Measurements from ENCODE around the gene HDAC7.

Gene HDAC7

DNA sequence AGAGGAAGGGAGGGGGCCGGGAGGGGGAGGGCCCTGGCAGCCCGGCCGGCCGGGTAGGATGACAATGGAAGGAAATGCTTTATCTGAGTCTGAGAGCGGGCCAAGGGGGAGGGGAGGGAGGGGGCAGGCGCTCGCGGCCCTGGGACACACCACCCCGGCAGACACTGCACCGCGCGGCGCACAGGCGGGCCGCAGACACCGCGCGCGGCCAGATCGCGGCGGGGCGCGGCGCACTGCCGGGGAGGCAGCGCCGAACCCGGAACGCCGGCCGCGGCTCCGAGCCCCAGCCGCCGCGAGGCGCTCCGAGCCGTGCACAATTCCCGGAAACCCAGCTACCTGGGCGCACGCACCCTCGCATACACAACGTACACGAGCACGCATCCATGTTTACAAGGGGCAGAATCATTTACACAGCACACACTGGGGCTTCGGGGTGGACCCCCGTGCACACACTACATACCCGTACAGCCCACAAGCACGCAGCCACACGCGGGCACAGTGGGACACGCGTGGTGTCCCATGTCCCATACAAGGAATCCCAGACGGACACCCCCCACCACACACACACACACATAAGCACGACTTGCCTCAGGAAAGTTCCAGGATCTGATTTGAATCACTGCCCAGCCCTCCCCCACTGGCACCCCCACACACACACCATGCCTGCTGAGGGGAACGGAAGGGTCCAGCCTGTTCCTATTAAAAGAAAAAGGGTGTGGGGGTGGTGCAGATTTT lies at the start of gene HDAC7:
Gene HDAC7, minus strand, starts transcription at position 8 of the 735 bp plus-strand sequence. CDS start 118 bp downstream, outside the sequence.
- FAIRE-seq: no peak

DNA sequence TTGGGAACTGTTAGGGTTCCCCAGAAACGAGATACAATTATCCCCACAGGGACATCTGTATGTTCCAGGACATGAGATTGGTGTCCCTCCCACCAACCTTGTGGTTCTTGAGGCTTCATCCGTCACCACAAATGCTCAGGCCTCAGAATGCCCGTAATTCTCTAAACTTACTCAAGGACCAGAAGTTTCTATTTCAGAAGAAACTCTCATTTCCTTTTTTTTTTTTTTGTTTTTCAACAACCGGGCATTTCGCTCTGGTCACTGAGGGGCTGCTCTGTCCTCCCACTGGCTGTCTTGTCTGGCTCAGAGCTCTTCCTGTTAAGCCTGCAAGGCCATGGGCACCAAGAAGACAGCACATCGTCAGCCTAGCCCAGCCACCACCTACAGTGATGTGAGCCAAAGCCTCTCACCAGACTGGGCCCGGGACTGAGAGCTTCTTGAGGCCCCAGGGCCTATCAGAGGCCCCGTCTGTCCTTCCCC lies 48.9 kb upstream of the HDAC7 start:
- FAIRE-seq: no peak

DNA sequence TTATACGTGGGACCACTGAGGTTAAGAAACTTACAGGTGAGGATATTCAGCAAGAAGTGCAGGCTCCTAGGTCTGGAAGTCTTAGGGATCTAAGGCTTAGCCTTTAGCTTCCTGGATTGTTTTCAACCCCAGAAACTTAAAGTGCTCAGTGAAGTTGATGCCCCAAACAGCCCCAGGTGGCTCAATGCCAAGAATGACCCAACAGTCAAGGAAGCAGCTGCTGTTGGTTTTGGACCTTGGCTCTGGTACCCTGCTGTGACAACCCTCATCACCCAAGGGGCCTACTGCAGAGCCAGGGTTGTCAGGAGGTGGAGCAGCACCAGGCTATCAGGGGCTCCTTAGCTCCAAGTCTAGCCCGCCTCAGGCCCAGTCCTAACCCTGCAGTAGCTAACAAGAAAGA lies 48.3 kb upstream of the HDAC7 start:
- no peak for FAIRE-seq

DNA sequence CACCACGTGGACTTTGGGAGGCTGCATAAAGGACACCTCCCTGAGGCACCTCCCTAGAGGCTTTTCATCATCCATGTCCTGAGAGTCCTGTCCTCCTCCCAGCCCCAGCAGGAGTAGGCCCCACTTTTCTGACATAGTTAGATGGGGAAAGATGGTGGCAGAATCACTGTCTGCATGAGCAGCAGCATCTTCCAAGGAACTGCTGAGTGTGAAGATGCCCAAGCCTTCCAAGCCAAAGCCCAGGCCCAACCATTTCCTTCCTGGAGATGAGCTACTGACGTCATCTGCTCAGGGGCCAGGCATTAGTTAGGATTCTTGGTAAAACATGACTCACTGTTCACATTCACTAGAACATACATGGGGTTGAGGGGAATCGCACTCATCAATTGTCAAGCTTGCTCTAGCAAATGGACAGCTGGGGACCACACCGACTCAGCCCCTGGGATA lies 47.8 kb upstream of the HDAC7 start:
- FAIRE-seq: no peak

DNA sequence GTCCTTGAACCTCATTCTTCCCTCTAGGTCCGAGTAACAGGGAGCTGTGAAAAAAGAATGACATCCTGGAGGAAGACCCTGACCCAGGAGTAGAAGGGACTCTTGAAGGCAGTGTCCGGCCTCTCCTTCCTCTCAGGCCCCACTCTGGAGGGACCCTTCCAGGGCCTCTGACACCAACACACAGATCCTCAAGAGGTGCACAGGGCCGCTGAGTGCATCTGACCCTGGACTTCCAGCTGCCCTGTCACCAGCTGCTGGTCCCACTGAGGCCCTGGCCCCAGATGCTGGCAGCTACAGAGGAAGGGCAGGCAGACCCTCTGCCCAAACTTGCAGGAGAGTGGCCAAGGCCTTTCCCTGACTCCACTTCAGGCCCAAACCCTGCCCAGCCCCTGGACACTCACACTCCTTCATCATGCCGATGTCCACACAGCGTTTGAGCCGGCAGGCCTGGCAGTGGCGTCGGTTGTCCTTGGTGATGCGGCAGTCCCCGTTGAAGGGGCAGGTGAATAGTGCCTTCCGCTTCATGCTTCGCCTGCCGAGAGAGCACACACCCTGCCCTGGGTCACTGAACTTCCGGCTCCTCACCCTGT lies 45.0 kb upstream of the HDAC7 start:
- FAIRE-seq: no peak

DNA sequence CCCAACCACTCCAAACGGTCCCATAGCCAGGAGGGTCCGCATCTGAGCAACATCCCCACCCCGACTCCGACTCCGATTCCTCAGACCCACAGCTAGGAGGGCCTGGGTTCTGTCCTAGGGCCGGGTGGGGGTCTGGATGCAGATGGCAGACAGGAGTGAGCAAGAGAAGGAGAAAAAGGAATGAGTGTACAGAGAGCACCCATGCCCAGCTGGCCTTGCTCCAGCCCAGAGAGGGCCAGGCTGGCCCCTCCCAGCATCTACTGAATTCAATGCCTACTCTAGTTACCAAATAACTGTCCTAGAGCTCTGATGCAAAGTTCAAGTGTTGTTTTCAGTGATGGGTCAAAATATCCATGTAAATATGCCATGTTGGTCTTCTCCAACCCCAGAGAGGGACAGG lies 44.3 kb upstream of the HDAC7 start:
- no peak for FAIRE-seq

DNA sequence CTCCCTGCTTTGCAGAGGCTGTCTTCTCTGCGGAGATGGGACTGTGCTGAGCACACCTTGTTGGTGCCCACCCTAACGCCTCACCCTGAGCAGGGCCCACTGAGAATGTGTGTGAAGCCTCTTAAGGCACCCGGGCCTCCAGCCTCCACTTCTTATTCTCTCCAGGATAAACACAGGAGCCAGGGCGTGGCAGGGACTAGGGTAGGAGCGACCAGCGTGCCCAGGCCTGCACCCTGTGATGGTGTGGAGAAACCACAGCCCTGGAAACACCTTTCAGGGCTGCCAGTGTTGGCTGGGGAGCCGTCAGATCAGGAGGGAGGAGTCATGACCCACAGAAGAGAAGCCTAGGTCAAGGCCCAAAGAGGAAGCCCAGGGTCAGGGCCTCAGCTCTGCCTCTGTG lies 43.8 kb upstream of the HDAC7 start:
- FAIRE-seq: no peak

DNA sequence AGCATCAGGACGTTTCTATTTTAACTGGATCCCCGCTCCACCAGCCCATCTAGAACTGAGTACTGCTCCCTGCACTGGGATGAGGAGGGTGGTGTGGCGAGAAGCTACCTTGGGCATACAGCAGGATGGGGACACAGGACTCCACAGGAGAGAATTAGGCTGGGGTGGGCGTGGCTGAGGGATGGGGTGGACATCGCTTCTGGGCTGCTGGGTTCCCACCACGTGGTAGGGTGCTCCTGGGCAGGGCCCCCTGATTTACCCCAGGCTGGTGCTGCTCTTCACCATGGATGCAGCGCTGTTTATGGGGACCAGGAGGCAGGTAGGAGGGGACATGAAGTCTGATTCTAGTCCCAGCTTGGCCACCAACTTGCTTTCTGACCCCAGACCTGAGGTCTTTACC lies 43.2 kb upstream of the HDAC7 start:
- no peak for FAIRE-seq

DNA sequence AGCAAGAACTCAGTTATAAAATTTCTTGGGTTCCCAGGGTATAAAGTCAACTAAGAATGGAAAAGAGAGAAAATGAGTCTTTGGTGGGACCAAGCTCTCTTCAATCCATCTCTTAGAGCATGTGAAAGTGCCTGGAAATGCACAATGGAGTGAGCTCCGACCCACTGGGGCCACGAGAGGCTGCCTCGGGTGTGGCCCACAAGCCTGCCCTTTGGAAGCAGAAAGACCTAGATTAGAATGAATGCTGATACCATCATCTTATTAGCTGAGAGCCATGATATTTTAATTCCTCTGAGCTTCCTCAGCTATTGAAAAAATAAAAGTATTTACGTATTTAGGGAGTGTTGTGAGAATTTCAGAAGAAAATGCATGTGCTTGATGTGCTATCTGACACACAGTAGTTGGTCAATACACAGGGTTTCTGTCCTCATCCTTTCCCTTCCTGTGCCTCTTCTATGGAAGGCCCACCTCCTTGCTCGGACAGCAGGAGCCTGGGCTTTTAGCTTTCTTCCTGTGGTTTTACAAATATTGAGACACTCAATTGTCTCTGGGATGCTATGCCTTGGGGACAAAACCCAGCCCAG lies 42.6 kb upstream of the HDAC7 start:
- FAIRE-seq: no peak

DNA sequence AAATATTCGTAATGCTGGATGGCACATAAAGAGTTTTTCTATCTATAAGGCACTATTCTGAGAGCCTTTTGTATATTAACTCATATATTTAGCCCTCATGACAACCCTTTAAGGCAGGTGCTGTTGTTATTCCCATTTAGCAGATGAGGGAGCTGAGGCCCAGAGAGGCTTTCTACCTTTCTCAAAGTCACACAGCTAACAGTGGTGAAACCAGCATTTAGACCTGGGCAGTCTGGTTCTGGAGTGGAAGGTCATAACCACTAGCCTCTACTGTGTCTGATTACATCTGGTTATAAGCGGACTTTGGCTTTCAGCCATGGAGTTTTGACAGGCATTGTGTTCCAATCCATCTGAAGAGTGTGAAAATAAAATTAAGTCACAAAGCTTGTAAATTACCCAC lies 41.2 kb upstream of the HDAC7 start:
- FAIRE-seq: no peak

DNA sequence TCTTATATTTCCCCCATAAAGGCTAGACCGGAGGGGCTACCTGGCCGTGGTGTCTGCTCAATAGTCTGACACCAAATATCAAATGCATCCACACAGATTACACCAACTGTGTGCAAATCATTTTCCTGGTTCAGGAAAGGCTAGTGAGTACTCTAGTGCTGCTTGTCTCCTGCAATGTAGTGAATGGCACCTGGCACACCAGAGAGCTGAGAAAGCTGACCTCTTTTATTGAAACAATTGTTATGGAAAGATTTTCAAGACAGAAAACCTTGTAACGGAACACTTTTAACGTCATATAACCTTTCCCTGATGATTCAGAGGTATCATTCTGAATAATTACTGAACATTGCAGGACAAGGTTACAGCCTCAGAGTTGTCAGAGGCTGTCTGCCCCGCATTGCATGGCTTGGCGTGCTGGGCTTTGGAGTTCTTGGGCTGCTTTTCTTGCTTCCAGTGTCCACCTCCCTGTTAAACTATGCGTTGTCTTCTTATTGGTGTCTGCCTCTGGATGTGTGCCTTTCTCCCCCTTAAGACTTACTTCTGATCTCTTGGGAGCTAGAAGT lies 40.7 kb upstream of the HDAC7 start:
- no peak for FAIRE-seq

DNA sequence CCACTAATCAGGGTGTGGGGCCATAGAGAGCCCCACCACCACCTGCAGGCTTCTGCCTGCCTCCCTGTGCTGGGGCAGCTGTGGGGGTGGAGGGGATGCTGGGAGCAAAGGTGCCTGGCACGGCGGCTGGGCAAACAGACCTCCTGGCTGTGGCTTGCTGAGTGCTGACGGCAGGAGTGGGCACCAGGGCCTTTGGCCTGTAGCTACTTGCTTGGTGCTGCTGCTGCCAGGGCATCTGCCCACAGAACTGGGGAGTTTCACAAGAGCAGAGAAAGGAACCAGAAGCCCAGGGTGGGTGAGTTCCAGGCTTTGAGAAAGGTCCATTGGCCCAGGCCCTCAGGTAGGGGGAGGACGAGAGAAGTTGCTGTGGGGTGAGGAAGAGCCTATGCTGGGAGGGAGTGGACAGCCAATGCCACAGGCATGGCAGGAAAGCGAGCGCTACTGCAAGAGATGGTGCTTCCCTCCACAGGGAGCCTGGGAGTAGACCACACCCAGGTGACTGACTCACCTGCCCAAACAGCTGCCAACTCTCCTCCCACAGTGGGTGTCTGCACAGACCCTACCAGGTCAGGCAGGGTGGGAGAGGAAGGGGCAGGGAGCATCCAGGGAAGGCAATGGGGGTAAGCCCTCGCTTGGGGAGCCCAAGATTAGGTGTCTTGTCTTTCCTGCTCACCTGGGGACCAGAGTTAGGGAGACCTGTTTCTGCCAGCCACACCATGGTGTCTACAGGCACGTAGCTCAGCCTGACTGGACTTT lies 39.0 kb upstream of the HDAC7 start:
- no peak for FAIRE-seq

DNA sequence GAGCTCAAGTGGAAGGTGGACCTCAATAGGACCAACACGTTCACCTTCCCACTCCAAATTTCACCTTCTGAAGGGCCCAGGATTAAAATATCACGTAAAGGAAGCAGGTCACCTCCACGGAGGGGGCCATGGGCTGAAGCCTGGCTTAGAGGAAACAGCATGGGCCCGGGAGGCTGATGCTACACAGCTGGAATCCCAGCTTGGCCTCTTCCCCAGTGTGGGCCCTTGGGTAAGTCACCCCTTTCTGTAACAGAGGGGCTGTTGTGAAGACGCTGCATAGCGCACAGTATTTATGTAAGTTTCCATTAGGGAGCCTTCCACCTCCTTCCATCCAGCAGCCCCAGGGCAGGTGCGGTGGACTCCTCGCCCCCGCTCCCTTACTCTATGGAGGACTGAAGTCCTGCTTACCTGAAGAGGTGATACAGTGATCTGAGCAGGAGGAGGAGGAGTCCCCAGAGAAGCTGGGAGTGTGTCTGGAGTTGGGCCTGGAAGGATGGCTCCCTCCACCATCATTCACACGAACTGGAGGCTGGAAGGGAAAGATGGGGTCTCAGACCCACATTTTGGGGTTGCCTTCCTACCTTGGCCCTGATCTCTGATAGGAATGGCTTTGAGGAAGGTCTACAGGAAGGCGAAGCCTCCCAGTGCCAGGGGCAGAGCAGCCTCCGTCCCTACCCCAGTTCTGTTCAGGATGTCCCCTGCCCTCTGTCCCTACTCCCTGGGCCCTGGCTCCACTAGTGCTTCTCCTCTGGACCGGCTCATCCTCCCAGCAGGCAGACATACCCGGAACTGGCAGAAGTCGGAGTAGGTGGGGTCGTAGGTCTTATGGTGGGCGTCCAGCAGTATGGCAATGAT lies 37.2 kb upstream of the HDAC7 start:
- FAIRE-seq: no peak

DNA sequence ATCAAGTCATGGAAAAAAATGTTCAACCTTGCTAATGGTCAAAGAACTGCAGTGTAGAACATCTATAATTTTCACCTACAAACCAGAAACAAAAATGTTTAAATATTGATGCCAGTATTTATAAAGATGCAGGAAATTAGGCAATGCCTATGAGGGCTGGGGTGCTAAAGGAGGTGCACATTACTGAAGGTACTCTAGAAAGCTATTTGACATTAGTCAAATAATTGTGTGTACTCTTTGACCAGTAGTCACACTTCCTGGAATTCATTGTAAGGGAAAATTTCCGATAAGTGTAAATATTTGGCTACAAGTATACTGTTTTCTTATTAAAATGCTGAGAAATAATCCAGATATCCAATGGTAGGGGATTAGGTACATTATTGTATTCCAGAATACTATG lies 36.4 kb upstream of the HDAC7 start:
- no peak for FAIRE-seq

DNA sequence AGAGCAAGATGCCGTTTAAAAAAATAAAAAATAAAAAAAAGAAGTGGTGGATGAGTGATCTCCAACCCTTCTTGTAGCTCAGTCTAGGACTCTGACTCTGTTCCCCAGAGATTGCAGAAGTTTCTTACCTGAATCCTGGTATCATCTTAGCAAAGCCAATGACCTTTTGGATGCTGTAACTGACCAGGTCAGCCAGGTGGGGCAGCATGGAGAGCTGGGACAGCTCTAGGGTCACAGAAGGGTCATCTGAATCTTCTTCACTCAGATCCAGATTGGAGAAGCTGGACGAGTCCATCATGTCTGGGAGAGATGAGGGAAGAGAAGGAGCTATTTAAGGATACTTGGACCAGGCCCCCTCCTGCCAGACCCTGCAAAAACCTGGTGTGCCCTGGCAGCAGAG lies 35.8 kb upstream of the HDAC7 start:
- no peak for FAIRE-seq

DNA sequence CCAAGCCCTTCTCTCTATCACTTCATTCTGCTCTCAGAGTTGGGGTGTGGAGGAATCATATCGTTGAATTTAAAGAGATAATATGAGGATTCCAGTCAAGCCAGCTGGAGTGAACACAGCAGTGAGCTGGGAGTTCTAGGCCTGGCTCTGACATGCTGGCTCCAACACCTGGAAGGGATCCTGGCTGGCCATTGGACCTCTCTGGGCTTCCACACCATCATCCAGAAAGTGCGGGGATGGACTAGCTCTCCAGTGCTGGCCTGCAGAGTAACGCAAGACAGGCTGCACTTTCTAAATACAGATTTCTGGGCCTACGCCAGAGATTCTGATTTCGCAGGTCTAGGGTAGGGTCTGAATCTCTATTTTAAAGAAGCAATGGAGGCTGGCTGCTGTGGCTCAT lies 34.8 kb upstream of the HDAC7 start:
- no peak for FAIRE-seq

DNA sequence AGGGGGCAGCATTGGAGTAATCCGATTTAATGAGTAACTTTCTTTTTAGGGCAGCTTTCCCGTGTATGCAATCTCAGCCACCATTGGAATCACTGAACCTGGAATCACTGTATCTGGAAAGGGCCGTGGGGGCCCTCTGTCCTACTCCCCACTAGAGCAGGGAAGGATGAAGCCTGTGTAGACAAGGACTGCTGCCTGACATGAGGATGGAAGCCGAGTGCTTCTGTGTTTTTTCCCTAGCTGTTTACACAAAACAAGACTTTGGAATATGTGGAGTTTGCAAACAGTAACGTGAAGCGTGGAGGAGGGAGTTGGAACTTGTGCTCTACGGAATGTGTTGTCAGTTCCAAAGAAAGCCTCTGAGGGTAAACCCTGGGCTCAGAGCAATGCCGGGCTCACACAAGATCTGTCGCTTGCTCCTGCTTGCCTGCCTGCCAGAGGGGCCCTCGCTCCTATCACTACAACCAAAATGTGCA lies 32.4 kb upstream of the HDAC7 start:
- FAIRE-seq: no peak

DNA sequence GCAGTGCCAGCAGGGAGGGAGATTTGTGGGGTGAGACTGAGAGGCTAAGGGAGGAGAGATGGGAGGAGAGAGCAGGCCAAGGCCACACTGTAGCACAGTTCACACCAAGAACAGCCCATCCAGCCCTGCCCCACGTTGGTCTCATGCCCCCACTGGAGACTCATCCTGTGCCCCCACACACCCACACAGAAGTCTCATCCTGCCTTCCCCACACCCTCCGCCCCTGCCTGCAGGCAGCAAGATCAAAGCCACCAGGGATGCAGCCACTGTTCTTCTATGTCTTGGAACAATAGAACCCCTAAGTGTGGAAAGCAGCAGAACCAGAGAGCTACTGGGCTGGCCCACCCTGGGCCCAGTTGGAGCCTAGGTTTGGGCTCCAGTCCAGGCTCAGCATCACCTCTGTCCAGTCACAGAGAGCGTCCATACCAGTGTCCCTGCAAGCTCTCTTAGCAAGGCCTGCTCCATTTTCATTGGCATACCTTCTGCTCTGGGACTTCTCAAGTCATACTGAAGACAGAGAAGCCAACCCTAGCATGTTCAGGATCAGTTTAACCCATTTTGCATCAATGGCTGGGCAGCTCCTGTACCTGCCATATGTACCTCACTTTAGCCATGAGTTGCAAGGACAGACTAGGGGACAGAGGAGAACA lies 31.7 kb upstream of the HDAC7 start:
- no peak for FAIRE-seq

DNA sequence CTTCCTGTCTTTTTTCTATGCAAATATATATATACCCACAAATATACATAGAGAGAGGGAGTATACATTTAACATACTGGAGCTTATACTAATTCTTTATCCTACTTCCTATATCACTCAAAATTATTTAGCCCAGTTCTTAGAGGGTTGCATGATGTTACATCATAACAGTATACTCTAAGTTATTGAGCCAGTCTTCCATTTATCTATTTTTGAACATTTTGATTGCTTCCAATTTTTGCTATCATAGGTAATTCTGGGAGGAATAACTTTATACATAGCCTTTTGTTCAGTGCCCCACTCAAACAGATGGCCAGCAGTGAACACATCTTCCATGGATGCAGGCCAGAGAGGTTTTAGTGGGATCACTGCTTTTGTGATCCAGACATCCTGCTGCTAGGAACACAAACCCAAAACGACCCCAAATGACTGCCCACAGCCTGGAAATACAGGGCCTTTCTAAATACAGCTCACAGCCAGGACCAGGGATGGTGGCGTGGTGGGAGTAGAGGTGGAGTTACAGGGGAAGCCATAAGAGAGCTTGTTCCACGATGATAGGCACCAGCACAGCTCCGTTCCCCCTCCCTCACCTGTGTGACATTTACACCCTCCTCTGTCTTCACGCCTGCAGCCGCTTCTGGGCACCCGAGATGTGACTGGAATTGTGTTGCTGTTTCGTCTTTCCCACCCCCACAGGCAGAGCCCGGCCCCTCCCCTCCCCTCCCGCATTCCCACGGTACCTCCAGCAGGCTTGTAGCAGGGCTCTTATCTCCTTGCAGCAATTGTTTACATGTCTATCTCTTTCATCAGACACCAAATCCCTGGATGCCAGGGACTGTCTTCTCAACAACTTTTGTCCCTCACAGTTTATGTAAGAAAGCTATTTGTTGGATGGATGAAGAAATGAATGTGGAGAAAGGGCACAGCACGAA lies 30.7 kb upstream of the HDAC7 start:
- no peak for FAIRE-seq

DNA sequence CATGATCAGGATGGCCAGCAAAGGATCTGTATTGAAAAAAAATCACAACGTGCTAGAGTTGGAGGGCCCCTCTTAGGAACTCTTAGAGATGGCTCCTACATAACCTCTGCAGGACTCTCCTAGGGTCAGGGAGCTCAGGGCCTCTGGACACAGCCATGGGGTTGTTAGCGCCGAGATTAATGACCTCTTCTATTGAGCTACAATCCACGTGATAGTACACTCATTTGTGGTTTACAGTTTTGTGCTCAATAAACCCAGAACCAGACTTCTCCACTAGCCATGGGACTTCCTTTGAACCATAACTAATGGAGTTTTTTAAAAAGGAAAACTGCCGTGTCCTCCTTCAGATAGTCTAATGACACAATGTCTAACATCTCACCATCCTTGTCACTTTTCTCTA lies 29.6 kb upstream of the HDAC7 start:
- FAIRE-seq: no peak

All from G401.6 (cell line).